HG02840 (cell line): ENCODE data around the gene GARIN3.

Experiments
- ATAC-seq: cut with Tn5 transposase; IDR thresholded peaks from one replicate; pipeline ENCODE4 v1.9.1; 2021; ENCODE audit warnings: mild to moderate bottlenecking, moderate library complexity, moderate number of reproducible peaks; ENCODE audit not compliant: unreplicated experiment, low FRiP score

Gene GARIN3

GRCh38 chr5:157150995-157151394, 15.1 kb downstream of the GARIN3 start:
- ATAC-seq: no peak

GRCh38 chr5:157148734-157149615, 17.1 kb downstream of the GARIN3 start:
- peak; percentile 62 for ATAC-seq

DNA sequence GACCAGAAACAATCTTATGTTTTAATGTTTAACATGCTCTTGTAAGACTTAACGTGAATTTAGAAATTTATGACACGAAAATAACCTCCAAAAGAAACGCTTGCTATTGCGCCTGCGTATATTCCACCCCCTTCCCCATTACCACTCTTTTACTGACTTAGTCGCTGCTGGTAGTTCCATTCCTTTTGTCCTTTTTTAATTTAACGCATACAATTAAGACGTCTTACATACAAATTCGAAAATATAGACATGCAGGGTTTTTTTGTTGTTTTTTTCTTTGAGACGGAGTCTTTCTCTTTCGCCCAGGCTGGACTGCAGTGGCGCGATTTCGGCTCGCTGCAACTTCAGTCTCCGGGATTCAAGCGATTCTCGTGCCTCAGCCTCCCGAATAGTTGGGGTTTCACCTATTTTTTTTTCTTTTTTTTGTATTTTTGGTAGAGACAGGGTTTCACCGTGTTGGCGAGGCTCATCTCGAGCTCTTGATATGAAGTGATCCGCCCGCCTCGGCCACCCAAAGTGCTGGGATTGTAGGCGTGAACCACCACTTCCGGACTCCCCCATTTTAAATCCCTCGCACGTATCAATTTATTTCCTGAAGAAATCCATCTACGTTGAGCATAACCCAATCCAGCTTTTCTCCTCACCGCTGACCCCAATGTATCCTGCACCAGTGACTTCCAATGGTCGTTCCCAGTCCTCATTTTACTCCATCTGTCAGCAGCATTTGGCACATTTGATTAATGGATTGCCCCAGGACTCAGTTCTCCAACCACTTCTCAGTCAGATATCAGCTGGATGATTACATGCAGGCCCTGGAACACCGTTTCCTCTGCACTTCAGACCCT, 22.7 kb downstream of the GARIN3 start:
- ATAC-seq: peak; percentile 38

- ATAC-seq: peak; percentile 99
Observed at GRCh38 chr5:157142317-157143126, 23.5 kb downstream of the GARIN3 start, which contains the start of gene MED7. MED7 (minus strand) TSS chr5:157142865; CDS start chr5:157139431, 3,434 bp downstream.

GRCh38 chr5:157137691-157138090, 28.4 kb downstream of the GARIN3 start:
- ATAC-seq: no peak

DNA sequence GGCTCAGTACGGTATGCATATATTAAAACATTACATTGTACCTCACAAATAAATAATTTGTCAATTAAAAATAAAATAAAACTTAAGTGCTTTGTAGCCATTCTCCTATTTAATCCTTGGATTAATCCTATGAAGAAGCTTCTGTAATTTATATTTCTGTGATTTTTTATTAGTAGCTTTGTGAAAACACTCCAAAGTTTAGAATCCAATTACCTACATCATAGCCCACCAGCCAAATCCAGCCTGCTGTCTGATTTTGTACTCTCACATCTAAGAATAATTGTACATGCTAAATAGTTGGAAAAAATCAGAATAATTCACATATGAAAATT, 33.8 kb downstream of the GARIN3 start:
- ATAC-seq: no peak

DNA sequence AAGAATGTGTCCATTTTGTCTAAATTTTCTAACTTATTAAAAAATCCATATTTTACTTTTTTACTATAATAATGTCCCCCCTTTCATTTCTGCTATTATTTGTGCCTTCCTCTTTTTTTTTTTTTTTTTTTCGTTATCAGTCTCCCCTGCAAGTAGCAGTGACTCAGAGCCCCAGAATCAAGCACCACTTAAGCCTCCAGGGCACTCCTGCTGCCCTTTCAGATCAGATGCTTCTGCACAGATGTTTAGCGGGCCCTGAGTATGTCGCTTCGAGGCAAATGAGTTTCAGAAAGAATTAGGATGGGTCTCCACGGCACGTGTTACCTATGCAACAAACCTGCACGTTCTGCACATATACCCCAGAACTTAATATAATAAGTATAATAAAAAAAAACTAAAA, 35.1 kb downstream of the GARIN3 start:
- no peak for ATAC-seq

DNA sequence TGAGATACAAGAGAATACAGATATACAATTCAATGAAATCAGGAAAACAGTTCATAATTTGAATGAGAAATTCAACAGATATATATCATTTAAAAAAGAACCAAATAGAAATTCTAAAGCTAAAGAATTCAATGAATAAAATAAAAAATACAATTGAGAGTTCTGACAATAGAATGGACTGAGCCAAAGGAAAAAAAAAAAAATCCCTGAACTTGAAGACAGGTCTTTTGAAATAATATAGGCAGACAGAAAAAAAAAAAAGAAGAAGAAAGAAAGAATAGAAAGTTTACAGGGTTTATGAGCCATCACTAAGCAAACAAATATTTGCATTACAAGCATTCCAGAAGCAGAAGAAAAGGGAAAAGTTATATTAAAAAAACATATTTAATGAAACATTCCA, 44.4 kb downstream of the GARIN3 start:
- ATAC-seq: no peak

GRCh38 chr5:157120102-157120501, 46.0 kb downstream of the GARIN3 start:
- ATAC-seq: no peak

GRCh38 chr5:157116483-157116954, 49.5 kb downstream of the GARIN3 start:
- ATAC-seq: no peak

GRCh38 chr5:157115502-157115901, 50.6 kb downstream of the GARIN3 start:
- no peak for ATAC-seq

DNA sequence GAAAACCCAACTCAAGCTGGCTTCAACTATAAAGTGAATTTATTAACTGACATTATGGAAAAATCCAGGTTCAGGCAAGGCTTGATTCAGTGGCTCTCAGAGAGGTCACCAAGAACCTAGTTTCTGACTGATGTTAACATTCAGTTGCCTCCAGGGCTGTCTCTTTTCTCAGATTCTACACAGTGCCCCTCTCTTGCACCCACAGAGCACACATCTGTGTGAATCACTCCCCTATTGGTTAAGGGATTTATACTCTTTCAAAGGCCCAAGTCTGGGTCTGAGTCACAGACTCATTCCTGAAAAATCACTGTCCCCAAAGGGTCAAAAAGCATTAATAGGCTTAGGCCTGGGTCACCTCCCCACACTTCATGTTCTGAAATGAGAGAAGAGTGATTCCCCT, 51.1 kb downstream of the GARIN3 start:
- ATAC-seq: no peak

- no peak for ATAC-seq
Observed at GRCh38 chr5:157113002-157113401, 53.1 kb downstream of the GARIN3 start.
